B cell (primary cell): ENCODE measurements around the gene WWP2. TPM values are rescaled to one million over a fixed set of nuclear protein-coding genes. Genes with fewer than 3 reads are reported as not detected.

Experiments used
- ATAC-seq: fragments of 200-7000 bp; cut with Tn5 transposase; one replicate; pipeline ENCODE4 v1.10.0; 2021; ENCODE audit warnings: low read depth, mild to moderate bottlenecking, moderate number of reproducible peaks, moderate library complexity
- CTCF ChIA-PET: fragments of 350-600 bp; sonication (Branson Sonifier 250); formaldehyde crosslinking; loops from one replicate; lab custom pipeline; 2021; ENCODE audit warnings: antibody characterized with exemption, inconsistent platforms; lab: Charles Lee
- POLR2A ChIA-PET: fragments of 350-600 bp; sonication (Branson Sonifier 250); formaldehyde crosslinking; loops from one replicate; lab custom pipeline; 2021; ENCODE audit warnings: antibody characterized with exemption; lab: Charles Lee
- DNase-seq: peaks from one replicate; pipeline ENCODE4 v3.0.0; 2013
- H2AFZ ChIP-seq: 2 replicates; pipeline ENCODE4 v1.6.1; 2012; ENCODE audit warnings: mild to moderate bottlenecking, low read depth, low read length; ENCODE audit not compliant: insufficient read depth, poor library complexity, severe bottlenecking
- H3K27ac ChIP-seq, 2 donors: 1 replicate in 1 of 2; 2 replicates in 1 of 2; pipeline ENCODE4 v1.5.1; 2012 to 2013; ENCODE audit warnings: low read length in 2 of 2, mild to moderate bottlenecking in 2 of 2, moderate library complexity in 1 of 2
- H3K27me3 ChIP-seq, 4 experiments: fragments of 200-600 bp in 1 of 4; sonication (generic) in 1 of 4; replicated peaks in 1 of 4; 1 replicate in 2 of 4; 2 replicates in 2 of 4; pipeline versions ENCODE4 v1.6.1 to v1.7.0; 2013 to 2016; ENCODE audit warnings: low read length in 3 of 4, mild to moderate bottlenecking in 2 of 4, mixed read lengths in 1 of 4, moderate library complexity in 1 of 4; ENCODE audit not compliant: insufficient read depth in 4 of 4, control insufficient read depth in 3 of 4; ENCODE audit errors: control extremely low read depth in 1 of 4
- H3K36me3 ChIP-seq, 2 experiments: replicated peaks in 1 of 2; 1 replicate in 1 of 2; 2 replicates in 1 of 2; pipeline versions ENCODE4 v1.6.1 to v1.7.1; 2013; ENCODE audit warnings: low read length in 1 of 2; ENCODE audit not compliant: insufficient read depth in 2 of 2, control insufficient read depth in 1 of 2; ENCODE audit errors: control extremely low read depth in 1 of 2, extremely low read depth in 1 of 2
- H3K4me1 ChIP-seq, 2 donors: fragments of 200-600 bp in 1 of 2; sonication (generic) in 1 of 2; 1 replicate in 1 of 2; 2 replicates in 1 of 2; pipeline versions ENCODE4 v1.5.1 to v1.6.1; 2013 to 2017; ENCODE audit warnings: low read length in 2 of 2; ENCODE audit not compliant: control insufficient read depth in 2 of 2, insufficient read depth in 2 of 2
- H3K4me2 ChIP-seq: replicated peaks from 2 replicates; pipeline ENCODE3; 2012; ENCODE audit warnings: mild to moderate bottlenecking, low read depth, low read length; ENCODE audit not compliant: poor library complexity, severe bottlenecking
- H3K4me3 ChIP-seq, 5 experiments: fragments of 200-600 bp in 1 of 5; sonication (generic) in 1 of 5; 1 replicate in 3 of 5; 2 replicates in 2 of 5; pipeline versions ENCODE4 v1.5.1 to v1.7.0; 2011 to 2016; ENCODE audit warnings: low read length in 4 of 5, mild to moderate bottlenecking in 4 of 5, low read depth in 2 of 5, control low read depth in 1 of 5, moderate library complexity in 1 of 5; ENCODE audit not compliant: insufficient read depth in 1 of 5; ENCODE audit errors: control extremely low read depth in 1 of 5, extremely low read depth in 1 of 5
- H3K79me2 ChIP-seq: fragments of 200-600 bp; sonication (generic); one replicate; pipeline ENCODE4 v1.6.0; 2016; ENCODE audit warnings: low read length; ENCODE audit not compliant: control insufficient read depth, insufficient read depth
- H3K9ac ChIP-seq: fragments of 200-600 bp; sonication (generic); 2 replicates; pipeline ENCODE4 v1.6.1; 2017; ENCODE audit warnings: mild to moderate bottlenecking, low read length, moderate library complexity
- H3K9me3 ChIP-seq, 3 donors: one replicate each; pipeline versions ENCODE4 v1.6.1 to v1.7.1; 2013; ENCODE audit warnings: low read length in 2 of 3; ENCODE audit not compliant: control insufficient read depth in 2 of 3, insufficient read depth in 1 of 3; ENCODE audit errors: control extremely low read depth in 1 of 3
- H4K20me1 ChIP-seq: 2 replicates; pipeline ENCODE4 v1.6.0; 2012; ENCODE audit warnings: mild to moderate bottlenecking, low read length; ENCODE audit not compliant: insufficient read depth, control insufficient read depth, poor library complexity, severe bottlenecking
- H3K27ac Mint-ChIP-seq: one replicate; pipeline ENCODE4 v1.8.0; 2021; ENCODE audit warnings: mixed read lengths
- H3K27me3 Mint-ChIP-seq: one replicate; pipeline ENCODE4 v1.8.0; 2021; ENCODE audit warnings: mixed read lengths
- H3K4me1 Mint-ChIP-seq: one replicate; pipeline ENCODE4 v1.8.0; 2021; ENCODE audit warnings: mixed read lengths
- H3K4me3 Mint-ChIP-seq: one replicate; pipeline ENCODE4 v1.8.0; 2021; ENCODE audit warnings: mixed read lengths
- H3K9me3 Mint-ChIP-seq: one replicate; pipeline ENCODE4 v1.8.0; 2022; ENCODE audit warnings: mixed read lengths; ENCODE audit not compliant: insufficient read depth
- CTCF ChIP-seq: fragments of 200-600 bp; IDR thresholded peaks from one replicate; pipeline ENCODE4 v1.8.0; 2022; ENCODE audit warnings: antibody characterized with exemption, mild to moderate bottlenecking
- EZH2 ChIP-seq: IDR thresholded peaks from 2 replicates; pipeline ENCODE4 v1.6.1; 2012; ENCODE audit warnings: borderline replicate concordance, low read depth, mild to moderate bottlenecking, moderate library complexity, low read length; ENCODE audit not compliant: insufficient read depth, poor library complexity, severe bottlenecking
- WGBS: methylation state at CpG from one replicate; pipeline ENCODE4 v1.1.5; 2013; ENCODE audit warnings: missing lambda C conversion rate; ENCODE audit not compliant: insufficient coverage; 5-methylcytosine and 5-hydroxymethylcytosine counted together
- intact Hi-C: fragments of 100-400 bp; cut with micrococcal nuclease; formaldehyde crosslinking; loops from one replicate; pipeline ENCODE4 v1.10.0; 2022
- polyA plus RNA-seq: library from polyadenylated mRNA; depleted of rRNA; stranded (reverse); fragments of >200 nt; gene quantifications from 2 replicates; pipeline ENCODE4 v1.2.3, GENCODE V29; 2012
- total RNA-seq, 2 donors: library from RNA; stranded (reverse); fragments of 120-200 nt in 1 of 2; gene quantifications; 1 replicate in 1 of 2; 2 replicates in 1 of 2; pipeline versions ENCODE4 v1.2.3 to v1.2.4, GENCODE V29; 2013 to 2022

WWP2 gene
- total and polyA plus RNA-seq, 2 donors (not counting 1 experiment from before 2014, with no cell fraction given) = 33.4 to 105 TPM

GRCh38 chr16:69847643-69848042 lies 85.5 kb downstream of the WWP2 start:
- H4K20me1 ChIP-seq = no peaks in the 10 kb centered on the region
- TF ChIP-seq EZH2 (no peak), CTCF (no peak)
- H3K9me3 ChIP-seq = no peaks in the 10 kb centered on the region
- no CpG with 5 or more reads among the region's 5 CpGs for WGBS
- H3K27me3 Mint-ChIP-seq = no peaks in the 10 kb centered on the region
- H3K4me1 Mint-ChIP-seq = no peaks in the 10 kb centered on the region
- H3K4me2 ChIP-seq = no peak overlapping the region
- no peak overlapping the region for H3K9ac ChIP-seq
- no peak for ATAC-seq
- ChIA-PET POLR2A (no interaction called here), CTCF (no interaction called here)
- intact Hi-C loops = no loop called here
- no peak overlapping the region for H2AFZ ChIP-seq
- no peaks in the 10 kb centered on the region for H3K4me1 ChIP-seq
- H3K27ac ChIP-seq = no peak overlapping the region
- H3K4me3 ChIP-seq = no peak overlapping the region
- peaks cover 8 to 30% of the 10 kb centered on the region in 2 experiments for H3K36me3 ChIP-seq
- DNase-seq = no peak
- no peaks in the 10 kb centered on the region for H3K9me3 Mint-ChIP-seq
- H3K27ac Mint-ChIP-seq = no peak overlapping the region
- no peaks in the 10 kb centered on the region for H3K27me3 ChIP-seq
- peaks cover 13% of the 10 kb centered on the region for H3K79me2 ChIP-seq
- H3K4me3 Mint-ChIP-seq = no peak overlapping the region

- H3K79me2 ChIP-seq = peaks cover 19% of the 10 kb centered on the region
- CTCF ChIA-PET = interaction anchor here (0.7 kb wide), 1 partner anchor 33 kb away, joined by 4 read pairs; no protein-coding TSS in a partner anchor
- no peak overlapping the region for H3K4me3 Mint-ChIP-seq
- intact Hi-C loops = no loop called here
- no peaks in the 10 kb centered on the region for H3K27me3 Mint-ChIP-seq
- no peak overlapping the region for H3K9ac ChIP-seq
- no peak for ATAC-seq
- H3K27me3 ChIP-seq = no peaks in the 10 kb centered on the region
- no peak for DNase-seq
- no peaks in the 10 kb centered on the region for H3K4me1 ChIP-seq
- POLR2A ChIA-PET = no interaction called here
- H3K4me1 Mint-ChIP-seq = peaks cover 2% of the 10 kb centered on the region
- H3K4me2 ChIP-seq = no peak overlapping the region
- TF ChIP-seq CTCF (no peak), EZH2 (no peak)
- peaks cover 12% of the 10 kb centered on the region for H4K20me1 ChIP-seq
- no peak overlapping the region for H3K27ac Mint-ChIP-seq
- WGBS = 78% methylated on average over 5 of the region's 8 CpGs
- H3K36me3 ChIP-seq = peaks cover 10 to 31% of the 10 kb centered on the region in 2 experiments
- no peak overlapping the region for H3K27ac ChIP-seq
- H3K9me3 Mint-ChIP-seq = no peaks in the 10 kb centered on the region
- no peak overlapping the region for H2AFZ ChIP-seq
- H3K4me3 ChIP-seq = no peak overlapping the region
- no peaks in the 10 kb centered on the region for H3K9me3 ChIP-seq
Observed at GRCh38 chr16:69848637-69849545, 86.8 kb downstream of the WWP2 start.
